ENCODE measurements around the gene AGPAT2.

DNA sequence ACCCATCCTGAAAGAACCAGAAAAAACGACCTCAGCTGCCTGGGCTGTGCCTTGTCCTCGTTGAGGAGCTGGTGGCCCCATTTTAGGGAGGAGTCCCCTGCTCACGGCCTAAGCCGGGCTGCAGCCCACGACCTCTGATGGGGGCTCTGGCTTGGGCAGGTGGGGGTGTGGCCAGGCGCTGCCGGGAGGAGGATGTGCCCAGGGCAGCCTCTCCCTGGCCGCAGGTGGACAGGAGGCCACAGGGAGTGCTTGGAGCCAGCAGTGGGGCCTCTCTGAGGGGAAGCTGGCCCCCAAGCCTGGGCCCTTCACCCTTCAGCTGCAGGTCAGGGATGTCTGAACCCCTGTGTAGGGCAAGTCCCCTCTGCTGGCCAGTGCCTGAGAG lies 27.6 kb upstream of the AGPAT2 start:
- TF ChIP-seq, protein P1, sequence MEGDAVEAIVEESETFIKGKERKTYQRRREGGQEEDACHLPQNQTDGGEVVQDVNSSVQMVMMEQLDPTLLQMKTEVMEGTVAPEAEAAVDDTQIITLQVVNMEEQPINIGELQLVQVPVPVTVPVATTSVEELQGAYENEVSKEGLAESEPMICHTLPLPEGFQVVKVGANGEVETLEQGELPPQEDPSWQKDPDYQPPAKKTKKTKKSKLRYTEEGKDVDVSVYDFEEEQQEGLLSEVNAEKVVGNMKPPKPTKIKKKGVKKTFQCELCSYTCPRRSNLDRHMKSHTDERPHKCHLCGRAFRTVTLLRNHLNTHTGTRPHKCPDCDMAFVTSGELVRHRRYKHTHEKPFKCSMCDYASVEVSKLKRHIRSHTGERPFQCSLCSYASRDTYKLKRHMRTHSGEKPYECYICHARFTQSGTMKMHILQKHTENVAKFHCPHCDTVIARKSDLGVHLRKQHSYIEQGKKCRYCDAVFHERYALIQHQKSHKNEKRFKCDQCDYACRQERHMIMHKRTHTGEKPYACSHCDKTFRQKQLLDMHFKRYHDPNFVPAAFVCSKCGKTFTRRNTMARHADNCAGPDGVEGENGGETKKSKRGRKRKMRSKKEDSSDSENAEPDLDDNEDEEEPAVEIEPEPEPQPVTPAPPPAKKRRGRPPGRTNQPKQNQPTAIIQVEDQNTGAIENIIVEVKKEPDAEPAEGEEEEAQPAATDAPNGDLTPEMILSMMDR (IDR thresholded peaks at IDR 0.05): no peak
- no peak for TF ChIP-seq EP300 (IDR thresholded peaks at IDR 0.05)
- TF ChIP-seq POLR2AphosphoS5 (IDR thresholded peaks at IDR 0.05): no peak

All from gastroesophageal sphincter (tissue), 3 donors.